ENCODE measurements around the gene E2F1.

The E2F1 gene

GRCh38 chr20:33716498-33716897, 30.3 kb upstream of the E2F1 start:
- no CpG with 5 or more reads among the region's 2 CpGs for WGBS, 2 donors (ENCODE audit: extremely low coverage in 2 of 2, insufficient read length in 2 of 2, insufficient replicate concordance in 1 of 2)
- H2AK5ac ChIP-seq (ENCODE audit: low read depth, low read length): no peak overlapping the region
- H2BK15ac ChIP-seq (ENCODE audit: low read length): no peak overlapping the region
- no peak overlapping the region for H3K4me3 ChIP-seq (ENCODE audit: low read length in 2 of 2)
- H3K27me3 ChIP-seq (ENCODE audit: control insufficient read depth in 3 of 3, insufficient read depth in 3 of 3, low read depth in 1 of 3, low read length in 3 of 3): peaks cover 0 to 8% (median 0%) of the 10 kb centered on the region in 3 experiments
- H3K4ac ChIP-seq (ENCODE audit: low read length): no peak overlapping the region
- H2BK5ac ChIP-seq (ENCODE audit: low read length): no peak overlapping the region
- no peak overlapping the region for H3K18ac ChIP-seq (ENCODE audit: low read length)
- H3K14ac ChIP-seq (ENCODE audit: low read length): no peak overlapping the region
- H3K9ac ChIP-seq (ENCODE audit: low read depth, low read length, poor library complexity): no peak overlapping the region
- no peaks in the 10 kb centered on the region for H3K79me1 ChIP-seq (ENCODE audit: low read depth, low read length)
- peaks cover 0 to 2% of the 10 kb centered on the region in 2 donors for H3K4me1 ChIP-seq (ENCODE audit: control insufficient read depth in 2 of 2, insufficient read depth in 1 of 2, low read depth in 1 of 2, low read length in 2 of 2)
- no peak overlapping the region for H2BK12ac ChIP-seq (ENCODE audit: low read length)
- no peak overlapping the region for H4K91ac ChIP-seq (ENCODE audit: low read depth, low read length, poor library complexity)
- no peak overlapping the region for H4K8ac ChIP-seq (ENCODE audit: low read depth, low read length)
- H3K4me2 ChIP-seq (ENCODE audit: insufficient read depth, low read length, poor library complexity, severe bottlenecking): no peak overlapping the region
- H3K23ac ChIP-seq (ENCODE audit: low read depth, low read length, poor library complexity): no peak overlapping the region
- H3K27ac ChIP-seq (replicated peaks; ENCODE audit: low read length): no peak overlapping the region
- no peak overlapping the region for H2AFZ ChIP-seq (ENCODE audit: low read length)
- H3K36me3 ChIP-seq (replicated peaks in 1 of 2; ENCODE audit: control insufficient read depth in 2 of 2, insufficient read depth in 2 of 2, low read length in 2 of 2): no peaks in the 10 kb centered on the region
- DNase-seq (ENCODE audit: low spot score): no peak
- H3K9me3 ChIP-seq (replicated peaks in 1 of 2; ENCODE audit: control insufficient read depth in 2 of 2, insufficient read depth in 1 of 2, low read depth in 1 of 2, low read length in 2 of 2): no peaks in the 10 kb centered on the region
- no peak overlapping the region for H2BK120ac ChIP-seq (ENCODE audit: low read depth, low read length)

- Histone ChIP-seq H3K9me3 (replicated peaks in 1 of 2; ENCODE audit: control insufficient read depth in 2 of 2, insufficient read depth in 1 of 2, low read depth in 1 of 2, low read length in 2 of 2) (no peaks in the 10 kb centered on the region), H3K9ac (ENCODE audit: low read depth, low read length, poor library complexity) (no peak overlapping the region), H4K91ac (ENCODE audit: low read depth, low read length, poor library complexity) (no peak overlapping the region), H2AK5ac (ENCODE audit: low read depth, low read length) (no peak overlapping the region), H3K4ac (ENCODE audit: low read length) (no peak overlapping the region), H2BK5ac (ENCODE audit: low read length) (no peak overlapping the region), H2BK12ac (ENCODE audit: low read length) (peak overlapping the region; percentile 7), H3K36me3 (replicated peaks in 1 of 2; ENCODE audit: control insufficient read depth in 2 of 2, insufficient read depth in 2 of 2, low read length in 2 of 2) (no peaks in the 10 kb centered on the region), H3K4me1 (ENCODE audit: control insufficient read depth in 2 of 2, insufficient read depth in 1 of 2, low read depth in 1 of 2, low read length in 2 of 2) (no peaks in the 10 kb centered on the region), H4K8ac (ENCODE audit: low read depth, low read length) (no peak overlapping the region), H3K27me3 (ENCODE audit: control insufficient read depth in 3 of 3, insufficient read depth in 3 of 3, low read depth in 1 of 3, low read length in 3 of 3) (peaks cover 0 to 19% (median 0%) of the 10 kb centered on the region in 3 experiments), H3K27ac (replicated peaks; ENCODE audit: low read length) (no peak overlapping the region), H3K4me3 (ENCODE audit: low read length in 2 of 2) (no peak overlapping the region), H2BK15ac (ENCODE audit: low read length) (no peak overlapping the region), H2AFZ (ENCODE audit: low read length) (no peak overlapping the region), H3K23ac (ENCODE audit: low read depth, low read length, poor library complexity) (no peak overlapping the region), H2BK120ac (ENCODE audit: low read depth, low read length) (no peak overlapping the region), H3K79me1 (ENCODE audit: low read depth, low read length) (no peaks in the 10 kb centered on the region), H3K4me2 (ENCODE audit: insufficient read depth, low read length, poor library complexity, severe bottlenecking) (no peak overlapping the region), H3K18ac (ENCODE audit: low read length) (no peak overlapping the region), H3K14ac (ENCODE audit: low read length) (no peak overlapping the region)
- DNase-seq (ENCODE audit: low spot score): no peak
- WGBS, 2 donors (ENCODE audit: extremely low coverage in 2 of 2, insufficient read length in 2 of 2, insufficient replicate concordance in 1 of 2): no CpG with 5 or more reads among the region's 10 CpGs
Measured at GRCh38 chr20:33713865-33714367, 27.7 kb upstream of the E2F1 start.

DNA sequence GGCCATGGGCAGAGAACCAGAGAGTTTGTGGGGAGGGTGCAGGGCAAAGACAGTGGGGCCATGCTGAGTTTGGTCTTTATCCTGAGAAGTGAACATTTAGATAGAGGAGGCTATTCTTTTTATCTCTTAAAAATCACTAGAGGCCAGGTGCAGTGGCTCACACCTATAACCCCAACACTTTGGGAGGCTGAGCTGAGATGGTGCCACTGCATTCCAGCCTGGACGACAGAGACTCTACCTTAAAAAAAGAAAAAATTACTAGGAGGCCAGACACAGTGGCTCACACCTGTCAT, 25.2 kb upstream of the E2F1 start:
- Histone ChIP-seq H3K36me3 (replicated peaks in 1 of 2; ENCODE audit: control insufficient read depth in 2 of 2, insufficient read depth in 2 of 2, low read length in 2 of 2) (no peaks in the 10 kb centered on the region), H2BK15ac (ENCODE audit: low read length) (no peak overlapping the region), H3K9ac (ENCODE audit: low read depth, low read length, poor library complexity) (no peak overlapping the region), H3K4me2 (ENCODE audit: insufficient read depth, low read length, poor library complexity, severe bottlenecking) (no peak overlapping the region), H2BK5ac (ENCODE audit: low read length) (no peak overlapping the region), H3K4me1 (ENCODE audit: control insufficient read depth in 2 of 2, insufficient read depth in 1 of 2, low read depth in 1 of 2, low read length in 2 of 2) (no peaks in the 10 kb centered on the region), H3K4me3 (ENCODE audit: low read length in 2 of 2) (no peak overlapping the region), H2BK12ac (ENCODE audit: low read length) (no peak overlapping the region), H2AK5ac (ENCODE audit: low read depth, low read length) (no peak overlapping the region), H3K27ac (replicated peaks; ENCODE audit: low read length) (no peak overlapping the region), H4K8ac (ENCODE audit: low read depth, low read length) (no peak overlapping the region), H3K79me1 (ENCODE audit: low read depth, low read length) (no peaks in the 10 kb centered on the region), H2BK120ac (ENCODE audit: low read depth, low read length) (no peak overlapping the region), H4K91ac (ENCODE audit: low read depth, low read length, poor library complexity) (no peak overlapping the region), H3K23ac (ENCODE audit: low read depth, low read length, poor library complexity) (no peak overlapping the region), H3K18ac (ENCODE audit: low read length) (no peak overlapping the region), H3K14ac (ENCODE audit: low read length) (no peak overlapping the region), H3K4ac (ENCODE audit: low read length) (no peak overlapping the region), H3K9me3 (replicated peaks in 1 of 2; ENCODE audit: control insufficient read depth in 2 of 2, insufficient read depth in 1 of 2, low read depth in 1 of 2, low read length in 2 of 2) (no peaks in the 10 kb centered on the region), H2AFZ (ENCODE audit: low read length) (no peak overlapping the region), H3K27me3 (ENCODE audit: control insufficient read depth in 3 of 3, insufficient read depth in 3 of 3, low read depth in 1 of 3, low read length in 3 of 3) (peaks cover 0 to 19% (median 0%) of the 10 kb centered on the region in 3 experiments)
- no CpG with 5 or more reads among the region's 1 CpG for WGBS, 2 donors (ENCODE audit: extremely low coverage in 2 of 2, insufficient read length in 2 of 2, insufficient replicate concordance in 1 of 2)
- DNase-seq (ENCODE audit: low spot score): no peak

DNA sequence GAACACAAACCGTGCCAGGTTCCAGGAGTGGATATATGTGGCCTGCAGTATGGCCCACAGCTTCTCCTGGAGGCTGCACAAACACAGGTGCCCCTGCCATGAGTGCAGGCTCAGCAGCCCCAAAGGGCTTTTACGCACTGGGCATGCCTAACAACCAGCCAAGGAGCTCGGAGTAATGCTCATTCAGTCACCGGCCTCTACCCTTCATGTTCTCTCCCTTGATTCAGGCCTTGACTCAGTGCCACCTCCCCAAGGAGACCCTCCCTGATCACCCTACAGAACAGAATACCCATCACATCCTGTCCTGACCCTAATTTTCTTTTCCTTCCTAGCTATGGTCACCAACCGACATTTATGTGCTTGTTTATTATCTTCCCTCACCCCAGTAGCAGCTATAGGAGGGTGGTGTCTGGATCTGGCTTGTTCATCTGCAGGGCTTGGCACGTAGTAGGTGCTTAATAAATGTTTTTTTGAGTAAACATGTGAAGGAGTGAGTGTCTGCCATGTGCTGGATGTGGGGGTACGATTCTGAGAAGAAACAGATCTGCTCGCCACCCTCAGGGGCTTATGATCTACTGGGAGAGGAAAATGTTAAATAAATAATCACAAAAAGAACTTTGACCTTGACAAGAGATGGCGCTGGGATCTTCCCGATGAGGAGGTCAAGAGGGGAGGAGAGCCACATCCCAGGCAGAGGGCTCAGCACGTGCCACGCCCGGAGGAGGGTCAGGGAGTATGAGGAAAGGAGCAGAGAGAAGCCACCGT, 24.7 kb upstream of the E2F1 start:
- Histone ChIP-seq H4K91ac (ENCODE audit: low read depth, low read length, poor library complexity) (no peak overlapping the region), H3K4me2 (ENCODE audit: insufficient read depth, low read length, poor library complexity, severe bottlenecking) (no peak overlapping the region), H3K14ac (ENCODE audit: low read length) (no peak overlapping the region), H2AK5ac (ENCODE audit: low read depth, low read length) (no peak overlapping the region), H3K18ac (ENCODE audit: low read length) (no peak overlapping the region), H2AFZ (ENCODE audit: low read length) (no peak overlapping the region), H3K4me1 (ENCODE audit: control insufficient read depth in 2 of 2, insufficient read depth in 1 of 2, low read depth in 1 of 2, low read length in 2 of 2) (no peaks in the 10 kb centered on the region), H3K4ac (ENCODE audit: low read length) (no peak overlapping the region), H3K27me3 (ENCODE audit: control insufficient read depth in 3 of 3, insufficient read depth in 3 of 3, low read depth in 1 of 3, low read length in 3 of 3) (peaks cover 0 to 17% (median 0%) of the 10 kb centered on the region in 3 experiments), H3K9me3 (replicated peaks in 1 of 2; ENCODE audit: control insufficient read depth in 2 of 2, insufficient read depth in 1 of 2, low read depth in 1 of 2, low read length in 2 of 2) (no peaks in the 10 kb centered on the region), H3K36me3 (replicated peaks in 1 of 2; ENCODE audit: control insufficient read depth in 2 of 2, insufficient read depth in 2 of 2, low read length in 2 of 2) (no peaks in the 10 kb centered on the region), H4K8ac (ENCODE audit: low read depth, low read length) (no peak overlapping the region), H3K27ac (replicated peaks; ENCODE audit: low read length) (no peak overlapping the region), H3K4me3 (ENCODE audit: low read length in 2 of 2) (no peak overlapping the region), H2BK12ac (ENCODE audit: low read length) (no peak overlapping the region), H3K23ac (ENCODE audit: low read depth, low read length, poor library complexity) (no peak overlapping the region), H2BK5ac (ENCODE audit: low read length) (no peak overlapping the region), H3K9ac (ENCODE audit: low read depth, low read length, poor library complexity) (no peak overlapping the region), H2BK120ac (ENCODE audit: low read depth, low read length) (no peak overlapping the region), H2BK15ac (ENCODE audit: low read length) (no peak overlapping the region), H3K79me1 (ENCODE audit: low read depth, low read length) (no peaks in the 10 kb centered on the region)
- DNase-seq (ENCODE audit: low spot score): no peak
- no CpG with 5 or more reads among the region's 14 CpGs for WGBS, 2 donors (ENCODE audit: extremely low coverage in 2 of 2, insufficient read length in 2 of 2, insufficient replicate concordance in 1 of 2)
